ENCODE measurements around the gene GADD45A.

The GADD45A gene

GRCh38 chr1:67710417-67710816 is 25.4 kb downstream of the GADD45A start:
- no peak overlapping the region for H3K4me3 ChIP-seq (replicated peaks; ENCODE audit: low read depth, low read length)
- TF ChIP-seq CTCF (IDR thresholded peaks at IDR 0.05; ENCODE audit: insufficient read depth, low read length, poor library complexity, severe bottlenecking), result no peak
- H3K36me3 ChIP-seq (ENCODE audit: control insufficient read depth, insufficient read depth, low read length), result no peaks in the 10 kb centered on the region
- no peaks in the 10 kb centered on the region for H3K27me3 ChIP-seq (replicated peaks; ENCODE audit: control insufficient read depth, insufficient read depth, low read length)
- DNase-seq (ENCODE audit: extremely low read depth, insufficient read length), result no peak

- H3K27me3 ChIP-seq (replicated peaks; ENCODE audit: control insufficient read depth, insufficient read depth, low read length), result no peaks in the 10 kb centered on the region
- no peak for DNase-seq (ENCODE audit: extremely low read depth, insufficient read length)
- no peak for TF ChIP-seq CTCF (IDR thresholded peaks at IDR 0.05; ENCODE audit: insufficient read depth, low read length, poor library complexity, severe bottlenecking)
- H3K36me3 ChIP-seq (ENCODE audit: control insufficient read depth, insufficient read depth, low read length), result no peaks in the 10 kb centered on the region
- H3K4me3 ChIP-seq (replicated peaks; ENCODE audit: low read depth, low read length), result no peak overlapping the region
These were observed 26.3 kb downstream of the GADD45A start for GRCh38 chr1:67711158-67711854.

GRCh38 chr1:67711855-67712212 is 26.8 kb downstream of the GADD45A start:
- no peak overlapping the region for H3K4me3 ChIP-seq (replicated peaks; ENCODE audit: low read depth, low read length)
- TF ChIP-seq CTCF (IDR thresholded peaks at IDR 0.05; ENCODE audit: insufficient read depth, low read length, poor library complexity, severe bottlenecking), result no peak

GRCh38 chr1:67713057-67713846 is 28.3 kb downstream of the GADD45A start:
- H3K27me3 ChIP-seq (replicated peaks; ENCODE audit: control insufficient read depth, insufficient read depth, low read length), result no peaks in the 10 kb centered on the region
- no peak overlapping the region for H3K4me3 ChIP-seq (replicated peaks; ENCODE audit: low read depth, low read length)
- no peak for TF ChIP-seq CTCF (IDR thresholded peaks at IDR 0.05; ENCODE audit: insufficient read depth, low read length, poor library complexity, severe bottlenecking)
- no peaks in the 10 kb centered on the region for H3K36me3 ChIP-seq (ENCODE audit: control insufficient read depth, insufficient read depth, low read length)
- no peak for DNase-seq (ENCODE audit: extremely low read depth, insufficient read length)

More at GRCh38 chr1:67711855-67712212, 26.8 kb downstream of the GADD45A start:
- Histone ChIP-seq H3K36me3 (ENCODE audit: control insufficient read depth, insufficient read depth, low read length) (no peaks in the 10 kb centered on the region), H3K27me3 (replicated peaks; ENCODE audit: control insufficient read depth, insufficient read depth, low read length) (no peaks in the 10 kb centered on the region)
- no peak for DNase-seq (ENCODE audit: extremely low read depth, insufficient read length)

DNA sequence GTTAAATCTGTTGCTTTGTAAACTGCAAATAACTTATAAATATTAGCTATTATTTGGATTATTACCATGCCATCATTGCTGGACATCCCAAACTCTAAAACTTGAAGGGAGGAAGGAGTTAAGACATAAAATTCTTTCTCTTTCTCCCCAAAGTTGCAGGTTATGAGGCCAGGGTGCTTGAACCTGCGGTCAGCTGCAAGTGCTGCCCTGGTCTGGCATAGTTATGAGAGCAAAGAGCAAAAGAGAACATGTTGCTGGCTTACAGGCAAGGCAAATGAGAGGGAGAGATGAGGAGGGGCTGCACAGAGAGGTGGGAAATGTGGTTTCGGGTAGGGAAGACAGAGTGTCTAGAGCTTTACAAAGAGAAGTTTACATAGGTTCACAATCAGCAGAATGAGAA is 30.8 kb downstream of the GADD45A start:
- no peak for DNase-seq (ENCODE audit: extremely low read depth, insufficient read length)
- no peak overlapping the region for H3K4me3 ChIP-seq (replicated peaks; ENCODE audit: low read depth, low read length)
- no peak for TF ChIP-seq CTCF (IDR thresholded peaks at IDR 0.05; ENCODE audit: insufficient read depth, low read length, poor library complexity, severe bottlenecking)
- H3K27me3 ChIP-seq (replicated peaks; ENCODE audit: control insufficient read depth, insufficient read depth, low read length), result no peaks in the 10 kb centered on the region
- no peaks in the 10 kb centered on the region for H3K36me3 ChIP-seq (ENCODE audit: control insufficient read depth, insufficient read depth, low read length)
